ENCODE measurements around the gene KLC3. TPM values are rescaled to one million over a fixed set of nuclear protein-coding genes. Genes with fewer than 3 reads are reported as not detected.

Gene KLC3
- total and polyA plus RNA-seq, 8 donors = 1.7 to 6.4 (median 2.4) TPM

DNA sequence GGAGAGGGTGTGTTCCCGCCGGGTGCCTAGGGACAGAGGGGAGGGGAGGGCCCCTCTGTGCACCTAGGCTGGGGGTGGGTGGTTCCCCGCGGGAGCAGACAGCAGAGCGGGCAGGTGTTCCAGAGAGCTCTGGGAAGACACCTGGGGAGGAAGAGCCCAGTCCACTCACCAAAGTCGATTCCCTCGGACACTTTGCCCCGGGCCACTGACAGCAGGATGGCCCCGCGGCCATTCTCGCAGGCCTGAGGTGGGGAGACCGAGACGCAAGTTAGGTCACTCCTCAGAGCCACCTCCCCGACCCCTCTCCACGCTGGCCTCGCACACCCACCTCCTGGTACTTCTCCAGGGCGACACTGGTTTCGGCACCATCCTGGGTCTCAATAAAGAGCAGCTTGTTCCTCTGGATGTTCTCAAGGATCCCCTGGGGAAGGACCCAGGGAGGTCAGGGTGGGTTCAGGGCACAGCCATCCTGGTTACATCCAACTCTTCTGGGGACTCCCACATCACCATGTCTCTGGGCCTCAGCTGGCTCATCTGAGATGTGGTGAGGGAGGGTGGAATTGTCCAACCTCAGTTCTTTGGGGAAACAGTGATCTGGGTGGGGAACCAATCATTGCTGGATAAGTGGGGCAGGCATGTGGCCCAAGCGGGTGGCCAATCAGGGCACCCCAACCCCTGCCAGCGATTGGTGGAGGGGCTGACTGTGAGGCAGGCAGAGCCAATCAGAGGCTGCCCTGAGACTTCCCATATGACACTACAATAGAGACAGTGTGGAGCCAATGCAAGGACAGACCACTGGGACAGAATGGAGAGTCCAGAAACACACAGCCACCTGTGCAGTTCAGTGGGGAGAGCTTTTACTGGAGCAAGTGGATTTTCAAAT lies 12.6 kb downstream of the KLC3 start:
- ATAC-seq (no peak), FAIRE-seq (no peak), DNase-seq (no peak)
- Histone ChIP-seq H3K9me3 (no peaks in the 10 kb centered on the region), H3K27me3 (no peaks in the 10 kb centered on the region), H3K4me1 (no peaks in the 10 kb centered on the region), H3K27ac (no peak overlapping the region), H3K4me3 (no peak overlapping the region), H3K36me3 (peaks cover 0 to 6% (median 0%) of the 10 kb centered on the region in 3 donors)
- 90 to 93% methylated on average over 20 of the region's 20 CpGs for WGBS, 2 donors
- intact Hi-C loops (cut with DNase I) = no loop called here
- no peak for TF ChIP-seq CTCF (IDR thresholded peaks at IDR 0.05)

DNA sequence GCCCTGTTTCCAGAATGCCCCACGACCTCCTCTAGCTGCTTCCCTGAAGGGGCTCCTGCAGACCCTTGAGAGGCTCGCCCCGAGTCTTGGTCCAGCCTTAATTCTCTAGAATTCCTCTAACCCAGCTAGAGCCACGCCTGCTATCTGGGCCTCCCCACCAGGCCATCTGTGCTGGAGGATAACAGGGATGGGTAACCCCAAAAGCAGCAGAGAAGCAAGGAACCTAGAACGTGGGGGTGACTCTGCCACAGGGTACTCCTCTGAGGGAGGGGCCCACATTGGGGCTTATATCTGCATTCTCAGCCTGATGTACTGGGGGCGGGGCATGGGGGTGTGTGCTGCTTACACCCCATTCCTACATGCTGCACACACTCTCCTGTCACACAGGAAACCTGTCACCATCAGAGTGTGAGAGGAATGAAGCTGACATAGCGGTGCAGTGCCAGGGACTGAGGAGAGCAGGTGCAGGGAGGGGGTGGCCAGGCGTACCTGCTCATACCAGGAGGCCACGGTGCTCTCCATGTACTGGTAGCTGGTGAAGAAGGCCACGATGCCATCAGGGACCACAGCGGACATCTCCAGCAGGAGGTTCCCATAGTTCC lies 13.8 kb downstream of the KLC3 start:
- no peaks in the 10 kb centered on the region for H3K4me1 ChIP-seq
- WGBS, 2 donors = 89 to 94% methylated on average over 11 of the region's 11 CpGs
- H3K9me3 ChIP-seq = no peaks in the 10 kb centered on the region
- TF ChIP-seq CTCF (IDR thresholded peaks at IDR 0.05) = no peak
- no peak overlapping the region for H3K4me3 ChIP-seq
- FAIRE-seq = no peak
- no peaks in the 10 kb centered on the region for H3K27me3 ChIP-seq
- no peak for ATAC-seq
- no peak overlapping the region for H3K27ac ChIP-seq
- DNase-seq = no peak
- peaks cover 0 to 6% (median 0%) of the 10 kb centered on the region in 3 donors for H3K36me3 ChIP-seq
- intact Hi-C loops (cut with DNase I) = no loop called here

DNA sequence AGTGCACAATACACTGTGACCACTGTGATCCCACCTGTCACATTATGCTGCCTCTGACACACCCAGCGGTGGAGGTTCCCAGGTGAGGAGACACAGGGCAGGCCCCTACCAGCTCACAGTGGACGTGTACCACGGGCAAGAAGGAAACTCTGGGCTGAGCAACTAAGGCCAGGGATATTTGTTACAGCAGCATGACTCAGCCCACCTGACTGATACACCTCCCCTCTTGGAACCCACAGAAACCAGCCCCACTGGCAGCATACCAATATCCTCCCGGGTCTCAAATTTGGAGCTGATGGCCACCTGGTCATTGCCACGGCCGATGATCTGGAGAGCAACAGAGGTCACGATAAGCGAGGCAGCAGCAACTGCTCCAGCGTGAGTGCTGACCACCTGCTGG lies 14.9 kb downstream of the KLC3 start:
- Histone ChIP-seq H3K27me3 (no peaks in the 10 kb centered on the region), H3K36me3 (peaks cover 0 to 6% (median 0%) of the 10 kb centered on the region in 3 donors), H3K27ac (no peak overlapping the region), H3K4me3 (no peak overlapping the region), H3K9me3 (no peaks in the 10 kb centered on the region), H3K4me1 (no peaks in the 10 kb centered on the region)
- FAIRE-seq (no peak), DNase-seq (no peak), ATAC-seq (no peak)
- TF ChIP-seq CTCF (IDR thresholded peaks at IDR 0.05) = no peak
- 97 to 99% methylated on average over 9 of the region's 9 CpGs for WGBS, 2 donors
- intact Hi-C loops (cut with DNase I) = no loop called here

- DNase-seq (no peak), ATAC-seq (no peak), FAIRE-seq (no peak)
- no peaks in the 10 kb centered on the region for H3K4me1 ChIP-seq
- H3K9me3 ChIP-seq = no peaks in the 10 kb centered on the region
- WGBS, 2 donors = 87 to 91% methylated on average over 9 of the region's 9 CpGs
- intact Hi-C loops (cut with DNase I) = no loop called here
- peaks cover 0 to 6% (median 0%) of the 10 kb centered on the region in 3 donors for H3K36me3 ChIP-seq
- no peak overlapping the region for H3K27ac ChIP-seq
- no peaks in the 10 kb centered on the region for H3K27me3 ChIP-seq
- TF ChIP-seq CTCF (IDR thresholded peaks at IDR 0.05) = no peak
- H3K4me3 ChIP-seq = no peak overlapping the region
These were observed 15.4 kb downstream of the KLC3 start for GRCh38 chr19:45355910-45356309.
